ENCODE data around the gene PDIA2.

- TF ChIP-seq, protein P1, sequence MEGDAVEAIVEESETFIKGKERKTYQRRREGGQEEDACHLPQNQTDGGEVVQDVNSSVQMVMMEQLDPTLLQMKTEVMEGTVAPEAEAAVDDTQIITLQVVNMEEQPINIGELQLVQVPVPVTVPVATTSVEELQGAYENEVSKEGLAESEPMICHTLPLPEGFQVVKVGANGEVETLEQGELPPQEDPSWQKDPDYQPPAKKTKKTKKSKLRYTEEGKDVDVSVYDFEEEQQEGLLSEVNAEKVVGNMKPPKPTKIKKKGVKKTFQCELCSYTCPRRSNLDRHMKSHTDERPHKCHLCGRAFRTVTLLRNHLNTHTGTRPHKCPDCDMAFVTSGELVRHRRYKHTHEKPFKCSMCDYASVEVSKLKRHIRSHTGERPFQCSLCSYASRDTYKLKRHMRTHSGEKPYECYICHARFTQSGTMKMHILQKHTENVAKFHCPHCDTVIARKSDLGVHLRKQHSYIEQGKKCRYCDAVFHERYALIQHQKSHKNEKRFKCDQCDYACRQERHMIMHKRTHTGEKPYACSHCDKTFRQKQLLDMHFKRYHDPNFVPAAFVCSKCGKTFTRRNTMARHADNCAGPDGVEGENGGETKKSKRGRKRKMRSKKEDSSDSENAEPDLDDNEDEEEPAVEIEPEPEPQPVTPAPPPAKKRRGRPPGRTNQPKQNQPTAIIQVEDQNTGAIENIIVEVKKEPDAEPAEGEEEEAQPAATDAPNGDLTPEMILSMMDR (conservative IDR thresholded peaks at IDR 0.05; ENCODE audit: low read depth, low read length): no peak
- no peak for TF ChIP-seq EZH2phosphoT487 (IDR thresholded peaks at IDR 0.05; ENCODE audit: borderline replicate concordance, low read length)
Observed at GRCh38 chr16:243348-243747, 39.6 kb upstream of the PDIA2 start.

Data from PC-3 (cell line).